Hepatocyte (in vitro differentiated cells): ENCODE results near the gene PDE7B.

Source experiments
- CTCF ChIP-seq: fragments of 200-600 bp; sonication (generic); IDR thresholded peaks from 2 replicates; pipeline ENCODE4 v1.5.1; 2016; ENCODE audit warnings: antibody characterized with exemption, mild to moderate bottlenecking; ENCODE audit not compliant: poor library complexity
- EZH2 ChIP-seq: fragments of 200-600 bp; sonication (generic); IDR thresholded peaks from 2 replicates; pipeline ENCODE4 v1.6.1; 2016; ENCODE audit warnings: antibody characterized with exemption, mild to moderate bottlenecking, borderline replicate concordance
- EZH2phosphoT487 ChIP-seq: fragments of 200-600 bp; sonication (generic); IDR thresholded peaks from one replicate; pipeline ENCODE4 v1.6.1; 2018; ENCODE audit warnings: antibody characterized with exemption, mild to moderate bottlenecking, low read depth, moderate library complexity; ENCODE audit not compliant: unreplicated experiment, severe bottlenecking

GRCh38 chr6:136147342-136147741, 295.8 kb downstream of the PDE7B start:
- TF ChIP-seq CTCF (no peak), EZH2 (no peak), EZH2phosphoT487 (no peak)
